Fibroblast of skin of left quadriceps (primary cell): ENCODE data around the gene C2orf42.
"Not testable (repeated sequence)": the region's sequence is repeated elsewhere in the genome, so short reads cannot be mapped to it uniquely, and the experiment has no call there.

ENCODE experiments used
- DNase-seq, 2 experiments: peaks; one replicate each; pipeline ENCODE4 v3.0.0-alpha.2; 2013; ENCODE audit warnings: low read depth in 2 of 2

The C2orf42 gene

DNA sequence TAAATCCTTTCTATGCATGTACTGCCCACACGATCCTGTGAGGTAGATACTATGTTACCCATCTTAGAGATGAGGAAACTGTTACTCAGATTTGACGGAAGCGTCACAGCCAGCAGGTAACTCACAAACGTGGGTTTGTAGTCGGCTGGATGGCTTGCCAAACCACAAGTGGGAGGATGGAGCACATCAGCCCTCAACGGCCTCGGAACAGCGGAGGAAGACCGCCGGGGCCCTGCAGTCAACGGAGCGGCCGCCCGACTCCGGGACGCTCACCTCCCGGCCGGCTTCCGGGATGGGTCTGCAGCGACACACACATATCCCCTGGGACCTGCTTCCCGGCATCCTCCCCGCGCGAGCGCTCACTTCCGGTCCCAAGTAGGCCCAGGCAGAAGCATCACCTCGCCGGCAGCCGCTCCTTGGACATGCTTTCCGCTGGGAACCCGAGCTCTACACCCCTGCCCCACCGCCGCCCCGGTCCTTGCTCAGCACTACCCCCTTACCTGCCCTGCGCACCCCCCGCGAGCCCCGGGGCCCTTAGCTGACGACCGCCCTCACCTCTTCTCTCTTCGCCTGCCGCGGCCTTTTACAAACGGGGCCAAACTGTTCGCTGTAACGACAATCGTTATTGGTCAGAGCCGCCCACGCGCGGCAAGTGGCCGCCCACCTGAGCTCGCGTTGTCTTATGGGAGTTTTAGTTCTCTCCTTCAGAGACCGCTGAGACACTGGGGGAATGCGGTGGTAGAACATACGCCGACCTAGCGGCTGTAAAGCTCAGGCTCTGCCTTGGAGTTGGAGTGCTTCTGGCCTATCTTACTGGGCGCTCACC is at the start of gene C2orf42:
C2orf42 (minus strand) TSS at position 602 of the 826 bp plus-strand sequence. CDS start 9,034 bp downstream, outside the sequence.
- peak; percentile 95 to 96 for DNase-seq

DNA sequence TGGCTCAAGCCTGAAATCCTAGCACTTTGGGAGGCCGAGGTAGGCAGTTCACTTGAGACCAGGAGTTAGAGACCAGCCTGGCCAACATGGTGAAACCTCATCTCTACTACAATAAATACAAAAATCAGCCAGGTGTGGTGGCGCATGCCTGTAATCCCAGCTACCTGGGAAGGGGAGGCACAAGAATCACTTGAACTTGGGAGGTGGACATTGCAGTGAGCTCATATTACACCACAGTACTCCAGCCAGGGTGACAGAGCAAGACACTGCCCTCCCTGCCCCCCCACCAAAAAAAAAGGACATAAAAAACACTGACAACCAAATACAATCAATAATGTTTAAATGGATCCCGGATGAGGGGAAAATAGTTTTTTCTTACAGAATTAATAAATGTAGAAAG is 49.8 kb upstream of the C2orf42 start:
- no peak for DNase-seq

DNA sequence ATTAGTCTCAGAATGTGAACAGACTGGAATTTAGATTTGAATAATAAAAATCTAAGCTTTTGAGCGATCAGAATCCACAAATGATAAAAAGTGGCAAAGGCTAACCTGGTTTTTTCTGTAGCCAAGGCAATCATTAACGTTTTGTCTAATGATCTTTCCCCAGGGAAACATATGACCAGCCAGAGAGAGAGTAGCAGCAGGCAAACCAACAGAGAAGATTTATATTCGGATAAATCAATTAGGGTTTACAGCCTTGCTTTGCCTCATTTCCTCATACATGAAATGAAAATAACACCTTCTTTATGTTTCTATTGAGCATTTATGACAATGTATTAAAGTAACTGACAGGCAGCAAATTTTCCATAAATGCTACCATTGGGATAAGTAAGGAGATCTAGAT is 43.1 kb upstream of the C2orf42 start:
- DNase-seq = no peak

DNA sequence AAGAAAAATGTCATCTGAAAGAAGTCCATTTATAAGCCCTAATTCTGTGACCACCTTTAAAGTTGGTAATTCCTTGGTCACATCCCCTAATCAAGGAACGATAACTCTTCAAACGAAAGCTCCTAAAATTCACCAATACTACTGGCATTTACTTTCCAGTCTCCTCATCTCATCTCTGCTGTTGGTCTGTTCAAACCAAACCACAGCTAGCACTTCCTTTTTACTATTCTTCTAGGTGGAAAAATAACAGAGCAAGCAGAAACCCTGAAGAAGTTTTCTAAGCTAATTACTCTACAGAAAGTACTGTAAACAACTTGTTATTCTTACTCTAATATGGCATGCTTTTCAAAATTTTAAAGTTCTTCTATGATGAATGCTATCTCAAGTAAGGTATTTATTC is 36.0 kb upstream of the C2orf42 start:
- DNase-seq = no peak

DNA sequence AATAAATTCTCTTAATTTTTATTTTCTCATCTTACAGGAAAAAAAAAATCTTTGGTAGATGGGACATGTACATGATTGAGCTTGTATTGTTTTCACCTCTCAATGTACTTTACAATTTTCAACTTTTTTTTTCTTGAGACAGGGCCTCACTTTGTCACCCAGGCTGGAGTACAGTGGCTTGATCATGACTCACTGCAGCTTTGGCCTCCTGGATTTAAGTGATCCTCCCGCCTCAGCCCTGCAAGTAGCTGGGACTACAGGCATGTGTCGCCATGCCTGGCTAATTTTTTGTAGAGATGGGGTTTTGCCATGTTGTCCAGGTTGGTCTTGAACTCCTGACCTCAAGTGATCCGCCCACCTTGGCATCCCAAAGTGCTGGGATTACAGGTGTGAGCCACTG is 32.5 kb upstream of the C2orf42 start:
- DNase-seq = not testable (repeated sequence)

DNA sequence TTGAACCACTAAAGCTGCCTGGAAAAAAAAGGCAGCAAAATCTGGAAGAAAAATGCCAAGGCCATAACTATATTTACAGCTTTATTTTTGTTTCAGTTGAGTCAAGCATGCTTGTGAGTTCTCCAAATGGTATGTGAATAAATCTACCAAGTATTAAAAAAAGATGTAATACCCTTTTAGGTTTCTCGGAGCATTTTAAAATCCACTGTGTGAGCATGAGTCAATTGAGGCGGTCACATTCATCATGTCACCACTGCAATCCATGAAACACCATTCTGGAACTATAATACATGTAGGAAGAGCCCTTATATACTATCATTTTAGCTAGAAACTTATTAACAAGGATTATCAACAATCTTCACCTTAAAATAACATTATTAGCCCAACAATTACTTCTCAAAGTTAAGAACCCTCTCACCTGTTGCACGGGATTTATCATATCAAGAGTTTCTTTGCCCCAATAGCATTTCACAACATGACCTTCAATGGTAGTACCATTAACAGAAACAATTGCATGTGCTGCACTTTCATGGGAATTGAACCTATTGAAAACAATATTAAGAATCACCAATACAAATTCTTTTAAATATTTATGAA is 24.2 kb upstream of the C2orf42 start:
- DNase-seq = peak; percentile 91 to 93

DNA sequence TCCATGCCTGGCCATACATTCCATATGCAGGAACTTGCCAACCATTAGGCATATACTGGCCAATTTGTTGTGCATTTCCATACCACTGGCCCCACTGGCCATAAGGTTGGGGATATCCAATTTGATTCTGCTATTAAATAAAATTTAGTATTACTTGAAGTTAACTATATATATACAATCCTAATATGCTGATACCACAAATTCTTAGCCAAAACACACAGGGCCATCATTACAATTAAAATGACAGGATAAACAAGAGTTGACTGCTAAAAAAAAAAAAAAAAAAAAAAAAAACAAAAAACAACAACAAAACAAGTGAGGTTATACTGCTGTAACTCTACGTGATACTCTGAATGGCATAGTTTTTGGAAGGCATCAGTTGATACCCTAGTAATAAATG is 23.5 kb upstream of the C2orf42 start:
- DNase-seq = no peak

DNA sequence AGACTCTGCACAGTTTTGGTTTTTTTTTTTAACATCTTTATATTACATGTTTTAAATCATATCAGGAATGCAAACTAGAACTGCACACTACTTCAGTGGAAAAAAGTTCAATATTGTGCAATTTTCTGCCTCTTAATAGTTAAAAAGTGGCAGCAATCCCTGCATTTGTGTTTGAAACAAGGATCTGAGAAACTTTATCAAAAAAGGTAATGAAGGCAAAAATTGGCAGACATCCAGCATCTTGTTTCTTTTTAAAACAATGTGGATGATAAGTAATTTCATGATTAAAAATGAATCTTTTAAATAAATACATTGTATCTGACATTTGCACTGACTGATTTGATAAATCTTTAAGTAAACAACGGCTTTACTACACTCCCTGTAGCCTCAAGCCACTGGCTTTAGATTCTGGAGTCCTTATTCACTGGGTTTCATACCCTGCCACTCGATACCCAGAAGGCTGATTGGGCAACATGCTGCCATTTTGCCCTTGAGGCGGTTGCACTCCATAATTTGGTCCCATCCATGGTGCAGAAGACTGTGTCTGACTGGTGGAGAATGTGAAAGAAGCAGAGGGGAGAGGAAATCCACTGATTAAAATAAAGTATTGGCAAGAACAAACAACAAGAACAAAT is 21.6 kb upstream of the C2orf42 start:
- DNase-seq = no peak

DNA sequence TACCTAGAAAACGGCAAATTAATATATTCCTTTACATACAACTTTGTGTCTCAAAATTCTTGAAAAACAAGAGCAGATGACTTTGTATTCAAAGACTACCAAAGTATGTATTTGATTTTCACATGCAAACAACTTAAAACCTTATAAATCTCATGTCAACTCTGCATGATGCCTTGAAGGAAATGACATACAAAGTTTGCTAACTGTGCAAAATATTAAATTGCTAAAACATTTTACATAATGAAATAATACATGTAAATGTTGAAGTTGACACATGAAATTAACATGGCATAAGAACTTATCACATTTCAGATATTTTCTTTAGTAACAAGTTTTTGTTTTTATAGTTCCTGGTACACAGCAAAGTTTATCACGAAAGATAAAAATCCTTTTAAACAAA is 20.8 kb upstream of the C2orf42 start:
- DNase-seq = no peak

DNA sequence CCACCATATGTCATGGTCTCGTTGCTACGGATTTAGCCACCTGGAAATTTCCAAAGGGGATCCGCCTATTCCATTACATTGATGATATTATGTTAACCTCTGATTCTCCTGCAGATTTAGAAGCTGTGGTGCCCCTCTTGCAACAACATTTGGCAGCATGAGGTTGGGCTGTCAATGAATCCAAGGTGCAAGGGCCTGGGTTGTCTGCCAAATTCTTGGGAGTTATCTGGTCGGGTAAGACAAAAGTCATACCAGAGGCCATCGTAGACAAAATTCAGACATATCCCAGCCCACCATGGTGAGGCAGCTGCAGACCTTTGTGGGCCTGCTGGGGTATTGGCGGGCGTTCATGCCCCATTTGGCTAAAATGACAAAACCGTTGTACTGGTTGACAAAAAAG is 13.6 kb upstream of the C2orf42 start:
- no peak for DNase-seq

DNA sequence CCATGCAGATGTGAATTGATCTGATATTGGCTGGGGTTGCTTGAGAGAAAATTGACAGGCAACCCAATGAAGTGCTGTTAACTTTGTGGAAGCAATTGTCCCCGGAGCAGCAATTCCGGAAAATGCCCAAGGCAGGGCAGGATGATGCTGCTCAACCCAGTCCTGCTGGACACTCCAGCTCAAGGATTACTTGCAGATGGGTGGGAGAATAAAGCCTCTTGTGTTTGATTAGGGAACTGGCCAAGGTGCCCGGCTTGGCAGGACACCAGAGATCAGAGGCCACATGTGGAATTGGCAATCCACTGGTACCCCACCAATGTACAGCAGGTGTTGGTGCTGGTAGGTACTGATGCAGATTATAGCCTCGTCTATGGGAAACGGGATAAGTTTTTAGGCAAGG is 12.3 kb upstream of the C2orf42 start:
- no peak for DNase-seq

DNA sequence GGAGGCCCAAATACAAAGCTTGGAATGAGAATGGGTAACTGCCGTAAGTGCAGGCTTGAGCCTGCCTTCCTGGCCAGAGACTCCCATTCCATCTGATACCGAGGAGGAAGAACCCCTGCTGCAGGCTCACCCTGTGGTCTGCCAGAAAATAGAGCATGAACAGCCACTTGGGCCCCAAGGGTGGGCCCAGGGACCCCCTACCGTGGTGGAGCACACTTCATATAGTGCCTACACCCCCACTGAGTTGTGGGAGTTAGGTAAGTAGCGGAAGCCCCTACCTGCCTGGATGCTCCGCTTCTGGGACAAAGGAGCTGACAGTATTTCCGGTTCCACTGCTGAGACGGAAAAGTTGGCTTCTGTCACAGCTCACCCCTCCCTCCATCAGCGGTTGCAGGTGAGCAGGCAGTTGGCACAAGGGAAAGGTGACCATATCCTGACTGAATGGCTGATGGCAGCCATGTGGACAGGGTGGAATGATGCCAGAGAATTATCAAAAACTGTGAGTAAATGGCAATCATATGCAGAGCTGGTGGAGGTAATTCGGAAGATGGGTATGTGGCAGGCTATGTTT is 11.5 kb upstream of the C2orf42 start:
- no peak for DNase-seq

DNA sequence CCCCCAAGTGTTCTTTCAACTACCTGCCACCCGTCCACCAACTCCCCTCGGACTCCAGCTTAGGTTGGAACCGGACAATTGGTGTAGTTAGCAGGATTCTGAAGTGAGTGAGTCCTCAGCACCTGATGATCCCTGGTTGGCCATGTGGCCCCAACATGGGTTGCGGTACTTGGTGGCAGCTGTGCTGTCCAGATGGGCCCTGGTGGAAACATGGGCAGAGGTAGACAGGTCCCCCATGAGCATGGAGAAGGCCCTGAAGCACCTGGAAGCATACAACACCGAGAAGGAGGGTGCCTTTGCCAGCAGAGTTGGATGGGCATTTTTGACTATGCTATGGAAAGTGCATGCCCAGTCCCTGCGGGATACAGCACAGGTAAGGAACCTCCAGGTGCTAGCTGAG is 11.0 kb upstream of the C2orf42 start:
- DNase-seq = no peak

DNA sequence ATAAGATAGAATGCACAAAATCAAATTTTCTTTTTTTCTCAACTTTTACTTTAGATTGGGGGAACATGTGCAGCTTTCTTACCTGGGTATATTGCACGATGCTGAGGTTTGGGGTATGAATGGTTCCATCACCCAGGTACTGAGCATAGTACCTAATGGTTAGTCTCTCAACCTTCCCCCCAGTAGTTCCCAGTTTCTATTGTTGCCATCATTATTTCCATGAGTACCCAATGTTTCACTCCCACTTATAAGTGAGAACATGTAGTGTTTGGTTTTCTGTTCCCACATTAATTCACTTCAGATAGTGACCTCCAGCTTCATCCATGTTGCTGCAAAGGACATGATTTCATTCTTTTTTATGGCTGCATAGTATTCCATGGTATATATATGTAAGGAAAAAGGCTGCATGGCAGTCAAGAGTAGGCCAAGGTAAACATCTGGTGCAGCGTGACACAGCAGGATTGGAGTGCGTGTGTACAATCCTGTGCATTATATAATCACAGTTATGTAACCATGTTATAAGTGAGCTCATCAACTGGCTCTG is 10.5 kb upstream of the C2orf42 start:
- no peak for DNase-seq

DNA sequence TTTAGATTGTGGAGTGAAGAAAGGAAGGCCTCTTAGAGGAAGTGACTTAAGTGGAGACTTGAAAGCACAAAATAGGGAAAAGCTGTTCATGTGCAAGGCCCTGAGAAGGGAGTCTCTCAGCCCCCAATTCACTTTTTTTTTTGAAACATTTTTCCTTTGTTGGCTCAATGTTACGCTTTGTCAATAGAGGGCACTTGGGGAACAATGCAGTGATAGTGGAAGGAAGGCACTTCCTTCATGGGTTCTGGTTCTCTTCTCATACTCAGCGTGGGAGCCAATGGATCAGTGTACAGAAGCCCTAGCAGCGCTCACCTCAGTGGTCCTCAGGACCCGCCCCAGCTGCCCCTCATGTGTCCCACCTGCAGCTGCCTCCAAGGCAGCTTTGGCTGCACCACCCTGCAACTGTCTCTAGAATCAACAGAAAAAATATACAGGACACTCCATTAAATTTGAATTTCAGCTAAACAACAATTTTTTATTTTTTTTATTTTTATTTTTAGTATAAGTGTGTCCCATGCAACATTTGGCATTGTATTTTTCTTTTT is 8.6 kb upstream of the C2orf42 start:
- no peak for DNase-seq

DNA sequence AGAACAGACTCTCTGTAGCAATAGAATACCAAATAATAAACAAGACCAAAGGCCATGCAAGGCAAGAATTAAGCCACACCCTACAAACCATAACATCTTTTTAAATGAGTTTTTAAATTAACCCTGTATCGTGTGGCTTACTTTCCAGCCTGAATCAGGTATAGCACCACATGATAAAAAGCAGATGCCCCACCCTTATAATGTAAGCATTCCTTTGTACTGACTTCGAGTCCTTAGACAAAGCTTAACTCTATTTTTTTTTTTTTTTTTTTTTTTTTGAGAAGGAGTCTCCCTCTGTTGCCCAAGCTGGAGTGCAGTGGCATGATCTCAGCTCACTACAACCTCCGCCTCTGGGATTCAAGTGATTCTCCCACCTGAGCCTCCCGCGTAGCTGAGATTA is 1.7 kb upstream of the C2orf42 start:
- no peak for DNase-seq

DNA sequence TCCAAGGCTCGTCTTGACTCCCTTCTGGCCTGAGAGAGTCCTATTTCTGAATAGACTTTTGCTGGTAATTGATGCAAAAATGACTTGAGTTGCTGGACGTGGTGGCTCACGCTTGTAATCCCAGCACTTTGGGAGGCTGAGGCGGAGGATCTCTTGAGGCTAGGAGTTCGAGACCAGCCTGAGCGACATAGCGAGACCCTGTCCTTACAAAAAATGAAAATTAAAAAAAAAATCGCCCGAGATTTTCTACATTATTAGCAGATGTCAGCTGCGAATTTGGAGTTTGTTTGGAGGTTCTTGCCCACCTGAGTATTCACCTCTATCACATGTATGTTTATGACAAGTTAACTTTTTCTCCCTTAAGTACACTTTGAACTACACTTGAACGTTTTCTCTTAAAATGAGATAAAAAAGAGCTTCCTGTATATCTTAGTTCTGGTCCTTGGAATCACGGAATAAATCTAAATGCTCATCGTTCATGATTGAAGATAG is 471 bp upstream of the C2orf42 start:
- DNase-seq = no peak

DNA sequence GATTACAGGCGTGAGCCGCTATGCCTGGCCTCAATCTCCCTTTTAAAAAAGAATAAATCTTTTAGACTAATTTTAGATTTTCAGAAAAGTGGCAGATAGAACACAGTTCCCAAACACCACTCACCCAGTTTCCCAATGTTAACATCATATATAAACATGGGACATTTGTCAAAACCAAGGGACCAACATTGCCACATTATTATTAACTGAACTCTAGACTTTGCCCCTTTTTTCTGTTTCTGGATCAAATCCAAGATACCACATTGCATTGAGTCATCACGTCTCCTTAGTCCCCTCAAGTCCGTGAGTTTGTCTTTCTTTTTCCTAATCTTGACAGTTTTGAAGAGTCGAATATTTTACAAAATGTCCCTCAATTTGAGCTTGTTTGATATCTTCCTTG is 2.4 kb downstream of the C2orf42 start:
- DNase-seq = no peak

DNA sequence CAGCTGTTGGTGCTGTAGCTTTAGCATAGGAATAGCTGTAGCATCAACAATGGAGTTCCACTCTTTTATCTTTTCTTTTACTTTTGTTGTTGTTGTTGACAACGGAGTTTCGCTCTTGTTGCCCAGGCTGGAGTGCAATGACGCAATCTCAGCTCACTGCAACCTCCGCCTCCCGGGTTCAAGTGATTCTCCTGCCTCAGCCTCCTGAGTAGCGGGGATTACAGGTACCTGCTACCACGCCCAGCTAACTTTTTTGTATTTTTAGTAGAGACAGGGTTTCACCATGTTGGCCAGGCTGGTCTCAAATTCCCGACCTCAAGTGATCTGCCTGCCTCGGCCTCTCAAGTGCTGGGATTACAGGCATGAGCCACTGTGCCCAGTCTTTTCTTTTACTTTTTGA is 3.6 kb downstream of the C2orf42 start:
- not testable (repeated sequence) for DNase-seq

DNA sequence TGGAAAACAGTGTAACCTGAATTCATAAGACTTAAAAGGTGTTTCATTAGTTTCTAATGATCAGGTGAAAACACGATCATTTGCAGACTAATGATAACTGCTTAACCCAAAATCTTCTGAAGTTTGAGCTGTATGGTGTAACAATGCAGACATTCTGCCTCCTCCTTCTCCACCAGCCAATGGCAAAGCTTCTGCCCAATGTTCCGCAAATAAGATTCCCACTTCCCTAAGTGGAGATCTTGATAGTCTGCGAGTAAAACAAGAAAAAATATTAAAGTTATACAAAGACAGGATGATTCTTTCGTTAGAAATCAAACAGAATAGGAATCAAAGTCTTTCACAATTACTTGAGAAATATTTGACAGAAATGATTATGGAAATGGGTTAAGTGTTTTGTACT is 8.1 kb downstream of the C2orf42 start:
- DNase-seq = no peak

DNA sequence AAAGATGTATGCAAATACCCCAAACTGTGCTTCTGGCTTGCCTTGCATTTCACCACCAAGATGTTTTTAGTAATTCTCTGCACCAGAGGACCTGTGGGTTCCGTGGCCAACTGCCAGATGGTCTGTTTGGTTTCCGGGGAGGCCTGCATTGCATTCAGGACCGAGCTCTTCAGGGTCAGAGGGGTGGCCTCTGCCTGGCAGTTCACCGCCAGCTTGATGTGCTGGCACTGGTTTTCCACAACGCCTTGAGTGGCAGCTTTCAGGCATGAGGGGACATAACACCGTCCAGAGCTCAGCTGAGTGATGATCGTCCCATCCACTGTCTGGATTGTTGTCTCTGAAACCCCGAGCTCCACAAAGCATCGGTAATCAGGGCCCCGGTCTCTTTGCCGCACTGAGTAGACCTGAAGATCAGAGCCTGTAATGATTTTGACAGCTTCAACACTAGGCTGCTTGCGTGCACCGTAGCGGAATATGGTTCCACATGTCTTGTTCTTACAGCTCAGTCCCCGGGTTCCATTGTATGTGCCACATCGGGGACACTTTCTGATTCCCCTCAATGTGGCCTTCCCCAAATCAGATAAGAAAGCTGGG is 9.4 kb downstream of the C2orf42 start:
- no peak for DNase-seq

DNA sequence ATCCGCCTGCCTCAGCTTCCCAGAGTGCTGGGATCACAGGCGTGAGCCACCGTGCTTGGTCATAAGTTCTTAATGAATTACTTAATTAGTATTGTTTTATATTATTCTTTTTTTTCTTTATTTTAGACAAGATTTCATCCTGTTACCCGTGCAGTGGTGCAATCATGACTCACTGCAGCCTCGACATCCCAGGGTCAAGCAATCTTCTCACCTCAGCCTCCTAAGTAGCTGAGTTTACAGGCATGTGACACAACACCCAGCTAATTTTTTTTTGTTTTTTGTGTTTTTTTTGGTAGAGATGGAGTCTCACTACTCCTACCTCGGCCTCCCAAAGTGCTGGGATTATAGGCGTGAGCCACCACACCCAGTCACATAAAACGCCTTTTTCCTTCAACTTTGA is 17.3 kb downstream of the C2orf42 start:
- DNase-seq = no peak
